ENCODE measurements around the gene KNCN. TPM values are rescaled to one million over a fixed set of nuclear protein-coding genes. Genes with fewer than 3 reads are reported as not detected.
A peak's percentile ranks its signal among the peaks of the same experiment; 100 is the strongest.

KNCN gene
- total RNA-seq, 1 experiment from 2014 or later = not detected

- H3K36me3 ChIP-seq (replicated peaks; ENCODE audit: control insufficient read depth, insufficient read depth, low read length) = peaks cover 1% of the 10 kb centered on the region
Observed at GRCh38 chr1:46577671-46578070, 26.2 kb upstream of the KNCN start.

GRCh38 chr1:46576596-46576995 lies 25.1 kb upstream of the KNCN start:
- Histone ChIP-seq H3K36me3 (replicated peaks; ENCODE audit: control insufficient read depth, insufficient read depth, low read length) (no peaks in the 10 kb centered on the region; the same call in 1 of the 2 replicates), H3K4me3 (ENCODE audit: insufficient read depth, low read depth, low read length) (no peak overlapping the region), H3K27me3 (ENCODE audit: control insufficient read depth, insufficient read depth, low read length) (no peaks in the 10 kb centered on the region)
- DNase-seq = no peak

More at GRCh38 chr1:46577671-46578070, 26.2 kb upstream of the KNCN start:
- Histone ChIP-seq H3K4me3 (ENCODE audit: insufficient read depth, low read depth, low read length) (no peak overlapping the region), H3K27me3 (ENCODE audit: control insufficient read depth, insufficient read depth, low read length) (no peaks in the 10 kb centered on the region)
- no peak for DNase-seq

- Histone ChIP-seq H3K27me3 (ENCODE audit: control insufficient read depth, insufficient read depth, low read length) (no peaks in the 10 kb centered on the region), H3K4me3 (ENCODE audit: insufficient read depth, low read depth, low read length) (no peak overlapping the region), H3K36me3 (replicated peaks; ENCODE audit: control insufficient read depth, insufficient read depth, low read length) (no peaks in the 10 kb centered on the region)
- DNase-seq = peak; percentile 61
Observed at GRCh38 chr1:46575778-46576177, 24.3 kb upstream of the KNCN start.

- Histone ChIP-seq H3K27me3 (ENCODE audit: control insufficient read depth, insufficient read depth, low read length) (no peaks in the 10 kb centered on the region), H3K36me3 (replicated peaks; ENCODE audit: control insufficient read depth, insufficient read depth, low read length) (no peaks in the 10 kb centered on the region), H3K4me3 (ENCODE audit: insufficient read depth, low read depth, low read length) (no peak overlapping the region)
- DNase-seq = no peak
Observed at GRCh38 chr1:46575300-46575699, 23.9 kb upstream of the KNCN start.

GRCh38 chr1:46571691-46572225 lies 20.3 kb upstream of the KNCN start:
- DNase-seq = no peak
- H3K27me3 ChIP-seq (ENCODE audit: control insufficient read depth, insufficient read depth, low read length) = no peaks in the 10 kb centered on the region
- no peak overlapping the region for H3K4me3 ChIP-seq (ENCODE audit: insufficient read depth, low read depth, low read length)
- no peaks in the 10 kb centered on the region for H3K36me3 ChIP-seq (replicated peaks; ENCODE audit: control insufficient read depth, insufficient read depth, low read length)

GRCh38 chr1:46569884-46570725 lies 18.7 kb upstream of the KNCN start:
- Histone ChIP-seq H3K4me3 (ENCODE audit: insufficient read depth, low read depth, low read length) (no peak overlapping the region), H3K36me3 (replicated peaks; ENCODE audit: control insufficient read depth, insufficient read depth, low read length) (no peaks in the 10 kb centered on the region), H3K27me3 (ENCODE audit: control insufficient read depth, insufficient read depth, low read length) (no peaks in the 10 kb centered on the region)
- DNase-seq = no peak

GRCh38 chr1:46569116-46569515 lies 17.7 kb upstream of the KNCN start:
- H3K36me3 ChIP-seq (replicated peaks; ENCODE audit: control insufficient read depth, insufficient read depth, low read length) = no peaks in the 10 kb centered on the region
- no peaks in the 10 kb centered on the region for H3K27me3 ChIP-seq (ENCODE audit: control insufficient read depth, insufficient read depth, low read length)
- DNase-seq = no peak
- no peak overlapping the region for H3K4me3 ChIP-seq (ENCODE audit: insufficient read depth, low read depth, low read length)

GRCh38 chr1:46568461-46568891 lies 17.0 kb upstream of the KNCN start:
- Histone ChIP-seq H3K27me3 (ENCODE audit: control insufficient read depth, insufficient read depth, low read length) (no peaks in the 10 kb centered on the region), H3K36me3 (replicated peaks; ENCODE audit: control insufficient read depth, insufficient read depth, low read length) (no peaks in the 10 kb centered on the region), H3K4me3 (ENCODE audit: insufficient read depth, low read depth, low read length) (no peak overlapping the region)
- DNase-seq = no peak

GRCh38 chr1:46563341-46563740 lies 11.9 kb upstream of the KNCN start:
- Histone ChIP-seq H3K36me3 (replicated peaks; ENCODE audit: control insufficient read depth, insufficient read depth, low read length) (no peaks in the 10 kb centered on the region), H3K27me3 (ENCODE audit: control insufficient read depth, insufficient read depth, low read length) (no peaks in the 10 kb centered on the region), H3K4me3 (ENCODE audit: insufficient read depth, low read depth, low read length) (no peak overlapping the region)
- DNase-seq = no peak

GRCh38 chr1:46562498-46562897 lies 11.1 kb upstream of the KNCN start:
- no peak overlapping the region for H3K4me3 ChIP-seq (ENCODE audit: insufficient read depth, low read depth, low read length)
- no peaks in the 10 kb centered on the region for H3K27me3 ChIP-seq (ENCODE audit: control insufficient read depth, insufficient read depth, low read length)
- H3K36me3 ChIP-seq (replicated peaks; ENCODE audit: control insufficient read depth, insufficient read depth, low read length) = no peaks in the 10 kb centered on the region
- DNase-seq = no peak

- H3K4me3 ChIP-seq (ENCODE audit: insufficient read depth, low read depth, low read length) = no peak overlapping the region
- H3K27me3 ChIP-seq (ENCODE audit: control insufficient read depth, insufficient read depth, low read length) = no peaks in the 10 kb centered on the region
- H3K36me3 ChIP-seq (replicated peaks; ENCODE audit: control insufficient read depth, insufficient read depth, low read length) = no peaks in the 10 kb centered on the region
- DNase-seq = no peak
Observed at GRCh38 chr1:46558966-46559365, 7.5 kb upstream of the KNCN start.

GRCh38 chr1:46558141-46558963 lies 6.9 kb upstream of the KNCN start:
- no peaks in the 10 kb centered on the region for H3K27me3 ChIP-seq (ENCODE audit: control insufficient read depth, insufficient read depth, low read length)
- H3K36me3 ChIP-seq (replicated peaks; ENCODE audit: control insufficient read depth, insufficient read depth, low read length) = no peaks in the 10 kb centered on the region
- peak; percentile 40 for DNase-seq
- no peak overlapping the region for H3K4me3 ChIP-seq (ENCODE audit: insufficient read depth, low read depth, low read length)

- no peak overlapping the region for H3K4me3 ChIP-seq (ENCODE audit: insufficient read depth, low read depth, low read length)
- H3K36me3 ChIP-seq (replicated peaks; ENCODE audit: control insufficient read depth, insufficient read depth, low read length) = no peaks in the 10 kb centered on the region
- peaks cover 2% of the 10 kb centered on the region; the same call in 1 of the 2 replicates for H3K27me3 ChIP-seq (ENCODE audit: control insufficient read depth, insufficient read depth, low read length)
- DNase-seq = no peak
Observed at GRCh38 chr1:46557403-46557802, 6.0 kb upstream of the KNCN start.

- no peak for DNase-seq
- H3K36me3 ChIP-seq (replicated peaks; ENCODE audit: control insufficient read depth, insufficient read depth, low read length) = no peaks in the 10 kb centered on the region
- H3K4me3 ChIP-seq (ENCODE audit: insufficient read depth, low read depth, low read length) = no peak overlapping the region
- H3K27me3 ChIP-seq (ENCODE audit: control insufficient read depth, insufficient read depth, low read length) = peaks cover 2% of the 10 kb centered on the region; the same call in 1 of the 2 replicates
Observed at GRCh38 chr1:46556822-46557221, 5.4 kb upstream of the KNCN start.

All from H7 (cell line).